Astrocyte (in vitro differentiated cells and primary cell): ENCODE measurements around the gene C1QL4.

ENCODE experiments used
- EZH2 ChIP-seq: IDR thresholded peaks from 2 replicates; pipeline ENCODE4 v1.6.1; 2012; ENCODE audit warnings: mild to moderate bottlenecking, low read length, inconsistent platforms; ENCODE audit not compliant: insufficient read depth
- TF ChIP-seq, protein P1 (sequence below): IDR thresholded peaks from 2 replicates; pipeline ENCODE4 v1.5.1; 2011; ENCODE audit warnings: low read depth, mild to moderate bottlenecking, inconsistent platforms, low read length, moderate library complexity; ENCODE audit not compliant: insufficient read depth

DNA sequence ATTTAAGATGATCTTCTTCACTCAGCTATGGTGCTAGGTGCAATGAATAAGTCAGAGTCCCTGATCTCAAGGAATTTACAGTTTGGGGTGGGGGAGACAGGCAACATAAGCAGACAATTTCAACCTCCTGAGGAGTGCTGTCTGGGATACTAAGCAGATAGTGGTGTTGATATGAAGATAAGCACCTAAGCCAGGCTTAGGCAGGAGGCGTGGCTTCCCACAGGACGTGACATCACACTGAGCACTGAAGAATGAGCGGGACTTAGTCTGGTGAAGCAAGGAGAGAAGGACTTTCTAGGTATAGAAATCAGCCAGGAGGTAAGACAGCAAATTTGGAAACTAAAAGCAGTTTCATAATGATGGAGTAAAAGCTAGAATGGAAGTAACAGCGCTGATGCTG, 35.2 kb downstream of the C1QL4 start:
- TF ChIP-seq, protein P1, sequence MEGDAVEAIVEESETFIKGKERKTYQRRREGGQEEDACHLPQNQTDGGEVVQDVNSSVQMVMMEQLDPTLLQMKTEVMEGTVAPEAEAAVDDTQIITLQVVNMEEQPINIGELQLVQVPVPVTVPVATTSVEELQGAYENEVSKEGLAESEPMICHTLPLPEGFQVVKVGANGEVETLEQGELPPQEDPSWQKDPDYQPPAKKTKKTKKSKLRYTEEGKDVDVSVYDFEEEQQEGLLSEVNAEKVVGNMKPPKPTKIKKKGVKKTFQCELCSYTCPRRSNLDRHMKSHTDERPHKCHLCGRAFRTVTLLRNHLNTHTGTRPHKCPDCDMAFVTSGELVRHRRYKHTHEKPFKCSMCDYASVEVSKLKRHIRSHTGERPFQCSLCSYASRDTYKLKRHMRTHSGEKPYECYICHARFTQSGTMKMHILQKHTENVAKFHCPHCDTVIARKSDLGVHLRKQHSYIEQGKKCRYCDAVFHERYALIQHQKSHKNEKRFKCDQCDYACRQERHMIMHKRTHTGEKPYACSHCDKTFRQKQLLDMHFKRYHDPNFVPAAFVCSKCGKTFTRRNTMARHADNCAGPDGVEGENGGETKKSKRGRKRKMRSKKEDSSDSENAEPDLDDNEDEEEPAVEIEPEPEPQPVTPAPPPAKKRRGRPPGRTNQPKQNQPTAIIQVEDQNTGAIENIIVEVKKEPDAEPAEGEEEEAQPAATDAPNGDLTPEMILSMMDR: no peak
- TF ChIP-seq EZH2: no peak
